ENCODE data around the gene MIAT. TPM values are rescaled to one million over a fixed set of nuclear protein-coding genes. Genes with fewer than 3 reads are reported as not detected.

The MIAT gene
- total RNA-seq, 2 donors from 2014 or later, result 0.50 to 0.80 TPM

- Histone ChIP-seq H3K27me3 (replicated peaks; ENCODE audit: insufficient read depth) (no peaks in the 10 kb centered on the region), H3K27ac (no peak overlapping the region), H3K4me3 (no peak overlapping the region), H3K36me3 (no peaks in the 10 kb centered on the region), H3K4me1 (replicated peaks) (no peaks in the 10 kb centered on the region), H3K9me3 (no peaks in the 10 kb centered on the region)
- TF ChIP-seq POLR2AphosphoS5 (IDR thresholded peaks at IDR 0.05), result no peak
- TF ChIP-seq, protein P1, sequence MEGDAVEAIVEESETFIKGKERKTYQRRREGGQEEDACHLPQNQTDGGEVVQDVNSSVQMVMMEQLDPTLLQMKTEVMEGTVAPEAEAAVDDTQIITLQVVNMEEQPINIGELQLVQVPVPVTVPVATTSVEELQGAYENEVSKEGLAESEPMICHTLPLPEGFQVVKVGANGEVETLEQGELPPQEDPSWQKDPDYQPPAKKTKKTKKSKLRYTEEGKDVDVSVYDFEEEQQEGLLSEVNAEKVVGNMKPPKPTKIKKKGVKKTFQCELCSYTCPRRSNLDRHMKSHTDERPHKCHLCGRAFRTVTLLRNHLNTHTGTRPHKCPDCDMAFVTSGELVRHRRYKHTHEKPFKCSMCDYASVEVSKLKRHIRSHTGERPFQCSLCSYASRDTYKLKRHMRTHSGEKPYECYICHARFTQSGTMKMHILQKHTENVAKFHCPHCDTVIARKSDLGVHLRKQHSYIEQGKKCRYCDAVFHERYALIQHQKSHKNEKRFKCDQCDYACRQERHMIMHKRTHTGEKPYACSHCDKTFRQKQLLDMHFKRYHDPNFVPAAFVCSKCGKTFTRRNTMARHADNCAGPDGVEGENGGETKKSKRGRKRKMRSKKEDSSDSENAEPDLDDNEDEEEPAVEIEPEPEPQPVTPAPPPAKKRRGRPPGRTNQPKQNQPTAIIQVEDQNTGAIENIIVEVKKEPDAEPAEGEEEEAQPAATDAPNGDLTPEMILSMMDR (IDR thresholded peaks at IDR 0.05), result no peak
- TF ChIP-seq POLR2A (IDR thresholded peaks at IDR 0.05), result no peak
- DNase-seq (ENCODE audit: low spot score), result no peak
- intact Hi-C loops (cut with DNase I), result no loop called here
- WGBS, result 89% methylated on average over 11 of the region's 11 CpGs
Observed at GRCh38 chr22:26615830-26616435, 41.5 kb upstream of the MIAT start.

DNA sequence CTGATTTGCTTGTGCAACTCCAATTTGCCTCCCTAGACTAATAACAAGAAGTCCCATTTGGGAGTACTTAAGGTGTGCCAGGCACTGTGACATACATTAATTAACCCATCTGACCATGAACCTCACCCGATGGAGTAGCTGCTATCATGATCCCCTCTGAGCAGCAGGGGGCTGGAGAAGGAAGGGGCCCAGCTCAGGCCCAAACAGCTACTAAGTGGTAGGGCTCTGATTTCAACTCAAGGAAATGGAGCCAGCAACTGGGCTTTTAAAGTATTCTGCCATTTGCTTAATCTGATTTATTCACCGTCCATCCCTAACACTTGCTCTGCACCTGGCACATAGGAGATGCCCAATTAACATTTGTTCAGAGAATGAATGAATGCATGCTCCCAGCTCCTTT, 40.7 kb upstream of the MIAT start:
- no peak overlapping the region for H3K4me3 ChIP-seq
- intact Hi-C loops (cut with DNase I), result no loop called here
- H3K4me1 ChIP-seq (replicated peaks), result no peaks in the 10 kb centered on the region
- TF ChIP-seq, protein P1 (IDR thresholded peaks at IDR 0.05), result no peak
- TF ChIP-seq POLR2AphosphoS5 (IDR thresholded peaks at IDR 0.05), result no peak
- TF ChIP-seq POLR2A (IDR thresholded peaks at IDR 0.05), result no peak
- H3K9me3 ChIP-seq, result no peaks in the 10 kb centered on the region
- H3K36me3 ChIP-seq, result no peaks in the 10 kb centered on the region
- H3K27me3 ChIP-seq (replicated peaks; ENCODE audit: insufficient read depth), result no peaks in the 10 kb centered on the region
- no peak for DNase-seq (ENCODE audit: low spot score)
- H3K27ac ChIP-seq, result no peak overlapping the region
- 73% methylated on average over 2 of the region's 2 CpGs for whole genome bisulfite sequencing

DNA sequence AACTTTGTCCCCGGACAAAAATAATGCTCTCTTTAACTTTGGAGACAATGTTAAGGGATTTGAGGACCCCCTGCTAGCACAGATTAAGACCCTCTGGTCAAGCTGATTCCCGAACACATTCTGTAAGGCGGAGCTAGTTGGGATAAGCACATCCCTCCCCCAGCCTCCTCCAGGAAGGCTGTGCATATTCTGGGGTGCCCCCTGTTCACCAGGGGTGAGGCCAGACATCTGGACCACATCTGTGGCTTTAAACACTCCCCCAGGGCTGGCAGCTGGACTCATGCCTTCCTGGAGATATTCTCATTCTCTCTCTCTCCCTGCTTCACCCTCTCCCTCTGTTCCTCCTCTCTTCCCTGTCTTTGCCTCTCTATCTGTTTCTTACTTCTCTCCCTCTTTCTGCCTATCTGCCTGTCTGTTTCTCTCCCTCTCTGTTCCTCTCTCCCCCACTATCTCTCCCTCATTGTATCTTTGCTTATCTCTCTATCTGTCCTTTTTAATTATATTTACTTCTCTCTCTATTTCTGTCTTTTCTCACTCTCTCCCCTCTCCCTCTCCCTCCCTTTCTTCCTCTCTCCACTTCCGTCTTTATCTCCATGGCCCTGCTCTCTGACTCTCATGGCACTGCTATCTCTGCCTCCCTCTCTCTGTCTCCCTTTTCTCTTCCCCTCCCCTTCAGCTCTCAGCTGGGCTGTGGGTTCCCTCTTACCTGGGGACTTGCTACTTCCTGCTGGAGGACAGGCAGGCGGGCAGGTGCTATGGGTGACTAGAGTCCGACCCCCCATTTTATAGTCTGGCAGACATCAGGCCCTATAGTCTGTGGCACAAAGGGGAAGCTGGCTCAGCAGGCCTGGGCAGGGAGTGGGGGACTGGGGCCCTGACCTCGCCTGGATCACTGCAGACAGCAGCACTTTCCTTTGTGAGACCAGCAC, 39.9 kb upstream of the MIAT start, which contains the start of gene CRYBB1:
Gene CRYBB1, minus strand, starts transcription at position 757 of the 929 bp plus-strand sequence. CDS start 1,708 bp downstream, outside the sequence.
- no peaks in the 10 kb centered on the region for H3K4me1 ChIP-seq (replicated peaks)
- H3K4me3 ChIP-seq, result no peak within 1 kb of the TSS
- intact Hi-C loops (cut with DNase I), result no loop called here
- TF ChIP-seq, protein P1 (IDR thresholded peaks at IDR 0.05), result no peak
- TF ChIP-seq POLR2AphosphoS5 (IDR thresholded peaks at IDR 0.05) (no peak), POLR2A (IDR thresholded peaks at IDR 0.05) (no peak)
- no peaks in the 10 kb centered on the region for H3K9me3 ChIP-seq
- no peak for DNase-seq (ENCODE audit: low spot score)
- H3K27ac ChIP-seq, result no peak within 1 kb of the TSS
- no peaks in the 10 kb centered on the region for H3K27me3 ChIP-seq (replicated peaks; ENCODE audit: insufficient read depth)
- H3K36me3 ChIP-seq, result no peaks in the 10 kb centered on the region
- 65% methylated on average over 7 of the region's 7 CpGs for WGBS

- TF ChIP-seq POLR2AphosphoS5 (IDR thresholded peaks at IDR 0.05) (no peak), POLR2A (IDR thresholded peaks at IDR 0.05) (no peak)
- TF ChIP-seq, protein P1 (IDR thresholded peaks at IDR 0.05), result no peak
- 86% methylated on average over 8 of the region's 8 CpGs for WGBS
Observed at GRCh38 chr22:26618455-26618854, 38.9 kb upstream of the MIAT start.

More at GRCh38 chr22:26618455-26618854, 38.9 kb upstream of the MIAT start:
- H3K4me3 ChIP-seq, result no peak overlapping the region
- H3K27me3 ChIP-seq (replicated peaks; ENCODE audit: insufficient read depth), result no peaks in the 10 kb centered on the region
- no peak overlapping the region for H3K27ac ChIP-seq
- H3K4me1 ChIP-seq (replicated peaks), result no peaks in the 10 kb centered on the region
- H3K36me3 ChIP-seq, result no peaks in the 10 kb centered on the region
- no peaks in the 10 kb centered on the region for H3K9me3 ChIP-seq
- no peak for DNase-seq (ENCODE audit: low spot score)
- intact Hi-C loops (cut with DNase I), result no loop called here
